Osteocyte (in vitro differentiated cells): Measurements from ENCODE around the gene SETD1A. TPM values are rescaled to one million over a fixed set of nuclear protein-coding genes. Genes with fewer than 3 reads are reported as not detected.

Source experiments
- DNase-seq: peaks from one replicate; pipeline ENCODE4 v3.0.0; 2021; ENCODE audit warnings: mixed read lengths; ENCODE audit not compliant: unreplicated experiment; ENCODE audit errors: extremely low spot score
- H3K27ac Mint-ChIP-seq: one replicate; pipeline ENCODE4 v1.8.0; 2021; ENCODE audit warnings: mild to moderate bottlenecking, mixed read lengths; ENCODE audit not compliant: unreplicated experiment
- H3K27me3 Mint-ChIP-seq: one replicate; pipeline ENCODE4 v1.8.0; 2021; ENCODE audit warnings: mixed read lengths; ENCODE audit not compliant: unreplicated experiment
- H3K36me3 Mint-ChIP-seq: one replicate; pipeline ENCODE4 v1.8.0; 2021; ENCODE audit warnings: mixed read lengths; ENCODE audit not compliant: unreplicated experiment
- H3K4me1 Mint-ChIP-seq: one replicate; pipeline ENCODE4 v1.8.0; 2021; ENCODE audit warnings: mixed read lengths; ENCODE audit not compliant: unreplicated experiment
- H3K4me3 Mint-ChIP-seq: one replicate; pipeline ENCODE4 v1.8.0; 2021; ENCODE audit warnings: mild to moderate bottlenecking, moderate library complexity, mixed read lengths; ENCODE audit not compliant: unreplicated experiment
- H3K9me3 Mint-ChIP-seq: one replicate; pipeline ENCODE4 v1.8.0; 2021; ENCODE audit warnings: mixed read lengths; ENCODE audit not compliant: unreplicated experiment
- total RNA-seq: library from RNA; stranded (reverse); gene quantifications from 2 replicates; pipeline ENCODE4 v1.2.1, GENCODE V29; 2021
- TF ChIP-seq, protein P1 (sequence below): fragments of 200-600 bp; sonication (generic); IDR thresholded peaks from 2 replicates; pipeline ENCODE4 v1.5.0; 2021; ENCODE audit warnings: antibody characterized with exemption, mild to moderate bottlenecking, moderate library complexity

SETD1A gene
- total RNA-seq, 1 donor from 2014 or later = 20.1 TPM

DNA sequence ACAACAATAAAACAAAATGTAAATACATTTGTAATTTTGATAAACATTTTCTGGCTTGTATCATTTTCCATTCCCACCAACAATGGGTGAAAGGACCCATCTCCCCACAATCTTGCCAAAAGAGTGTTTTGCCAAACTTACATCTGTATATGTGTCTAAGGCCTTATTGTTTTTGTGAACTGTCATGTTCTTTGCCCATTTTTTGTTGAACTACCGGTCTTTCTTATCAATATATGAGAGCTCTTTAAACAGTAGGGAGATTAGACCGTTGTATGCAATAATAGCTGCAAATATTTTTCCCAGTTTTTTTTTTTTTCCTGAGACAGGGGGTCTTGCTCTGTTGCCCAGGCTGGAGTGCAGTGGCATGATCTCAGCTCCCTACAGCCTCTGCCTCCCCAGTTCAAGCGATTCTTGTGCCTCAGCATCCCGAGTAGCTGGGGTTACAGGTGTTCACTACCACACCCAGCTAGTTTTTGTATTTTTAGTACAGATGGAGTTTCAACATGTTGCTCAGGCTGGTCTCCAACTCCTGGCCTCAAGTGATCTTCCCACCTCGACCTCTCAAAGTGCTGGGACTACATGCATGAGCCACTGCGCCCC lies 66.2 kb downstream of the SETD1A start:
- no peaks in the 10 kb centered on the region for H3K27me3 Mint-ChIP-seq
- TF ChIP-seq, protein P1, sequence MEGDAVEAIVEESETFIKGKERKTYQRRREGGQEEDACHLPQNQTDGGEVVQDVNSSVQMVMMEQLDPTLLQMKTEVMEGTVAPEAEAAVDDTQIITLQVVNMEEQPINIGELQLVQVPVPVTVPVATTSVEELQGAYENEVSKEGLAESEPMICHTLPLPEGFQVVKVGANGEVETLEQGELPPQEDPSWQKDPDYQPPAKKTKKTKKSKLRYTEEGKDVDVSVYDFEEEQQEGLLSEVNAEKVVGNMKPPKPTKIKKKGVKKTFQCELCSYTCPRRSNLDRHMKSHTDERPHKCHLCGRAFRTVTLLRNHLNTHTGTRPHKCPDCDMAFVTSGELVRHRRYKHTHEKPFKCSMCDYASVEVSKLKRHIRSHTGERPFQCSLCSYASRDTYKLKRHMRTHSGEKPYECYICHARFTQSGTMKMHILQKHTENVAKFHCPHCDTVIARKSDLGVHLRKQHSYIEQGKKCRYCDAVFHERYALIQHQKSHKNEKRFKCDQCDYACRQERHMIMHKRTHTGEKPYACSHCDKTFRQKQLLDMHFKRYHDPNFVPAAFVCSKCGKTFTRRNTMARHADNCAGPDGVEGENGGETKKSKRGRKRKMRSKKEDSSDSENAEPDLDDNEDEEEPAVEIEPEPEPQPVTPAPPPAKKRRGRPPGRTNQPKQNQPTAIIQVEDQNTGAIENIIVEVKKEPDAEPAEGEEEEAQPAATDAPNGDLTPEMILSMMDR = no peak
- H3K4me3 Mint-ChIP-seq = no peak overlapping the region
- no peaks in the 10 kb centered on the region for H3K36me3 Mint-ChIP-seq
- H3K4me1 Mint-ChIP-seq = no peaks in the 10 kb centered on the region
- no peak for DNase-seq
- H3K9me3 Mint-ChIP-seq = no peaks in the 10 kb centered on the region
- no peak overlapping the region for H3K27ac Mint-ChIP-seq

DNA sequence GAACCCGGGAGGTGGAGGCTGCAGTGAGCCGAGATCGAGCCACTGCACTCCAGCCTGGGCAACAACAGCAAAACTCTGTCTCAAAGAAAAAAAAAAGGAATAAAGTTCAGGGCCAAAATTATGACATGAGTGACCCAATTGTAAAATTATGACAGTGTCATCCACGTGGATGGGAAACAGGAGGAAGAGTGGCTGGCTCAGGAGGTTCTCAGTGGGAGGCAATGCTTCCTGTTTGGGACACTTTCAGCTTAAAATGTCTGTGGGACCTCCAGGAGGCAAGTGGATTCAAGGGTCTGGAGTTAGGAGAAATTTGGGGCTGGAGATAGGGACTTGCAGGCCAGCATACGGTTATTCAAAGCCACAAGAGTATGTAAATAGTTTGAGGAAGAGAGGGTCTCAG lies 67.8 kb downstream of the SETD1A start:
- no peaks in the 10 kb centered on the region for H3K4me1 Mint-ChIP-seq
- DNase-seq = no peak
- H3K27ac Mint-ChIP-seq = peak overlapping the region; percentile 23
- H3K9me3 Mint-ChIP-seq = no peaks in the 10 kb centered on the region
- TF ChIP-seq, protein P1 = no peak
- H3K36me3 Mint-ChIP-seq = no peaks in the 10 kb centered on the region
- H3K27me3 Mint-ChIP-seq = no peaks in the 10 kb centered on the region
- H3K4me3 Mint-ChIP-seq = no peak overlapping the region

DNA sequence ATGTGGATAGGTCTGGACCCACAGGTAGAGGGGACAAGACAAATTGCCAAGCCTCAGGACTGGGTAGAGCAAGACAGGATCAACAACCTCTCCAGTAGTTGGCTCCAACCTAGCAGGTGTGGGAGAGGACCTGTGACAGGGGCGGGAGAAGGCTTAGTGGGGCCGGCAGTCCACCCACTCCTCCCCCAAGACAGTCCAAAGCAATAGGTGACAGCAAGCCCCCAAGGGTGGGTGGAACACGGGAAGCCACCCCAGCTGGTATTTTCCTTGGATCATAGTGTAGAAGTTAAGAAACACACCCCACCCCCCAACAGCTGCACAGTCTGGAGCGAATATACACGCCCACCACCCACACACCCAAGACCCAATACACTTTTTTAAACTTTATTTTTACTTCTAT lies 71.7 kb downstream of the SETD1A start:
- TF ChIP-seq, protein P1 = no peak

DNA sequence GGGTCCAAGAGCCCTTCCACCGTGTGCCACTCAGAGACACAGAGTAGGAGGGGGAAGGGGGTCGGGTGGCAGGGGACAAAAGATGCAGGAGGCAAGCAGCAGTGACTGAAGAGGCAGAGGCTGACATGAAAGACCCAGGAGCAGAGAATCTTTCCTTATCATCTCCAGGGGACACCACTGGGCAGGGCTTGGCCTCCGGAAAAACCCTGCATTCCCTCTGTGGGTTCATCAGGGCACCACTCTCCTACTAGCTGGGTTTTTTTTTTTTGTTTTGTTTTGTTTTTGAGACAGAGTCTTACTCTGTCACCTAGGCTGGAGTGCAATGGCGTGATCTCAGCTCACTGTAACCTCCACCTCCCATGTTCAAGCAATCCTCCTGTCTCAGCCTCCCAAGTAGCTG lies 73.7 kb downstream of the SETD1A start:
- H3K4me3 Mint-ChIP-seq = no peak overlapping the region
- peaks cover 14% of the 10 kb centered on the region for H3K4me1 Mint-ChIP-seq
- peaks cover 4% of the 10 kb centered on the region for H3K36me3 Mint-ChIP-seq
- H3K27ac Mint-ChIP-seq = no peak overlapping the region
- no peak for DNase-seq
- H3K9me3 Mint-ChIP-seq = no peaks in the 10 kb centered on the region
- TF ChIP-seq, protein P1 = no peak
- H3K27me3 Mint-ChIP-seq = no peaks in the 10 kb centered on the region

More for the DNA sequence above, 71.7 kb downstream of the SETD1A start:
- Mint-ChIP-seq H3K9me3 (no peaks in the 10 kb centered on the region), H3K36me3 (peaks cover 1% of the 10 kb centered on the region), H3K27ac (no peak overlapping the region), H3K4me1 (peaks cover 8% of the 10 kb centered on the region), H3K4me3 (no peak overlapping the region), H3K27me3 (no peaks in the 10 kb centered on the region)
- DNase-seq = no peak

DNA sequence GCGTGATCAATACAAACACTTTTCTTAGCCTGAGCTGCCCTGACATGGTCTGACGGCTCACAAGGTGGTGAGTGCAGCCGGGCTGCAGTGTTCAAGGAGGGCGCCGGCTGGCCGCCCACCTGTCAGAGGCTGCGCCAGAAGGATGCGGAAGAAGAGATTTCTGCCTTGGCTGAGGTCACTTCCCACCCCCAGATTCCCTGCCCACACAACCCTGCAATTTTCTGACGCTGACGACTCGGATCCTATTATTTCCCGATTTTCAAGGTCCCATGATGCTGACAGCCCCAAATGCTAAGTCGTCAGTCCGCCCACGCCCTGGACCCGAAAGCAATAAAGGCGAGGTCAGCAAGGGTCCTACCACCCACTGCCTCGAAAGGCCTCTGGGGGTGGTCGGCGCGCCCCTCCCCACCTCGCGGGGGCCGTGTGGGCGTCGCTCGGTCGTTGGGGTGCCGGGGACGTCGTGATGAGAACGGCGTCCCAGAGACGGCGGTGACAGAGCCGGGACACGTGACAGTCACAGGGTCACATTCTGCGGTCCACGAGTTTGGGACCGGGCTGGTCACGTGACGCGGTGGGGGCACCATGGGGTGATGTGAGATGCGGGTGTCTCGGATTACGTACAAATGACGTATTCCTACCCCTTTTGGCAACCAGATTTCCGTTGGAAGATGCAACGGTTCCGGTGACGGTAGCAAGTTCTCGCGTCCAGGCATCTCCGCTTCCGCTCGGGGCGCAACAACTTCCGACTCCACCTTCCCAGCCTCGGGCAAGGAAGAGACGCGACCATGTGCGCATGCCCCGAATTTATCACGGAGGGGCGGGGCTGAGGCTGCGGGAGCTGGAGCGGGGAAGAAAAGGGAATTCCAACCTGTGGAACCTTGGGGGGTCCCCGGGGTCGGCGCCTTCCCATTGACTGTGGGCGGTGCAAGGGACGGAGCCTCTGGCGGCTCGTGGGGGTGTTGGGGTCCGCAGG lies 75.5 kb downstream of the SETD1A start, which contains the start of gene STX4:
STX4 (plus strand) TSS at position 823 of the 973 bp plus-strand sequence. CDS start 248 bp downstream, outside the sequence.
- Mint-ChIP-seq H3K4me3 (peak within 1 kb of the TSS; percentile 93), H3K36me3 (peaks cover 8% of the 10 kb centered on the region), H3K27me3 (no peaks in the 10 kb centered on the region), H3K27ac (peak within 1 kb of the TSS; percentile 91), H3K9me3 (no peaks in the 10 kb centered on the region), H3K4me1 (peaks cover 14% of the 10 kb centered on the region)
- TF ChIP-seq, protein P1 = no peak
- DNase-seq = peak; percentile 98
